DMS 273 (cell line): ENCODE data around the gene CHSY3.
A peak's percentile ranks its signal among the peaks of the same experiment; 100 is the strongest.

Experiments used
- DNase-seq: peaks from one replicate; lab custom pipeline; 2025; ENCODE audit not compliant: unreplicated experiment; lab: John Stamatoyannopoulos, UW

CHSY3 gene

GRCh38 chr5:129904102-129904666, at the start of gene CHSY3:
Gene CHSY3 (plus strand): TSS chr5:129904465.
- peak; percentile 78 for DNase-seq

- no peak for DNase-seq
These were observed 47.9 kb upstream of the CHSY3 start for GRCh38 chr5:129856325-129856724.

- no peak for DNase-seq
These were observed 47.1 kb upstream of the CHSY3 start for GRCh38 chr5:129857116-129857515.

GRCh38 chr5:129858131-129858675, 46.1 kb upstream of the CHSY3 start:
- no peak for DNase-seq

GRCh38 chr5:129884322-129884721, 19.9 kb upstream of the CHSY3 start:
- no peak for DNase-seq

- peak; percentile 14 for DNase-seq
These were observed 4.8 kb upstream of the CHSY3 start for GRCh38 chr5:129899454-129899853.

- no peak for DNase-seq
These were observed 1.4 kb upstream of the CHSY3 start for GRCh38 chr5:129902816-129903215.

GRCh38 chr5:129903466-129904101, 681 bp upstream of the CHSY3 start:
- peak; percentile 16 for DNase-seq

GRCh38 chr5:129904667-129905472, 605 bp downstream of the CHSY3 start:
- peak; percentile 42 for DNase-seq

- DNase-seq = peak; percentile 32
These were observed 1.4 kb downstream of the CHSY3 start for GRCh38 chr5:129905473-129906176.

GRCh38 chr5:129906177-129906887, 2.1 kb downstream of the CHSY3 start:
- DNase-seq = no peak

GRCh38 chr5:129909225-129909624, 5.0 kb downstream of the CHSY3 start:
- DNase-seq = no peak

GRCh38 chr5:129912601-129913255, 8.5 kb downstream of the CHSY3 start:
- no peak for DNase-seq

- no peak for DNase-seq
These were observed 11.2 kb downstream of the CHSY3 start for GRCh38 chr5:129915415-129915814.

GRCh38 chr5:129917224-129917623, 13.0 kb downstream of the CHSY3 start:
- DNase-seq = no peak

- no peak for DNase-seq
These were observed 16.9 kb downstream of the CHSY3 start for GRCh38 chr5:129921204-129921603.

- no peak for DNase-seq
These were observed 26.0 kb downstream of the CHSY3 start for GRCh38 chr5:129930221-129930620.

GRCh38 chr5:129935626-129936025, 31.4 kb downstream of the CHSY3 start:
- no peak for DNase-seq

- no peak for DNase-seq
These were observed 33.8 kb downstream of the CHSY3 start for GRCh38 chr5:129938077-129938476.

GRCh38 chr5:129943936-129944335, 39.7 kb downstream of the CHSY3 start:
- no peak for DNase-seq
